Measurements from ENCODE around the gene EIF2B1. TPM values are rescaled to one million over a fixed set of nuclear protein-coding genes. Genes with fewer than 3 reads are reported as not detected.
A peak's percentile ranks its signal among the peaks of the same experiment; 100 is the strongest.
"Not testable (repeated sequence)": the region's sequence is repeated elsewhere in the genome, so short reads cannot be mapped to it uniquely, and the experiment has no call there.

EIF2B1 gene
- total and polyA plus RNA-seq, 3 donors from 2014 or later, result 39.2 to 138 (median 136) TPM

- intact Hi-C loops (cut with DNase I; ENCODE audit: low total_unique reads), result no loop called here
- 65 to 76% methylated on average over 4 of the region's 4 CpGs for WGBS, 2 donors
Measured at GRCh38 chr12:123607756-123608155, 25.7 kb downstream of the EIF2B1 start.

GRCh38 chr12:123603495-123603894 lies 30.0 kb downstream of the EIF2B1 start:
- DNase-seq; H3K9me3 ChIP-seq; intact Hi-C loops (cut with DNase I; ENCODE audit: low total_unique reads); H3K27ac ChIP-seq; H3K36me3 ChIP-seq (ENCODE audit: low read depth, missing control alignments); H3K4me1 ChIP-seq; H3K27me3 ChIP-seq; H3K4me3 ChIP-seq: not testable (repeated sequence)
- 66 to 74% methylated on average over 11 of the region's 11 CpGs for WGBS, 2 donors

More at GRCh38 chr12:123607756-123608155, 25.7 kb downstream of the EIF2B1 start:
- TF ChIP-seq POLR2A (IDR thresholded peaks at IDR 0.05) (no peak), CTCF (IDR thresholded peaks at IDR 0.05) (no peak)
- DNase-seq, result no peak
- H3K4me3 ChIP-seq, result no peak overlapping the region
- no peaks in the 10 kb centered on the region for H3K36me3 ChIP-seq (ENCODE audit: low read depth, missing control alignments)
- no peaks in the 10 kb centered on the region for H3K9me3 ChIP-seq
- H3K27ac ChIP-seq, result no peak overlapping the region
- no peaks in the 10 kb centered on the region for H3K27me3 ChIP-seq
- no peaks in the 10 kb centered on the region for H3K4me1 ChIP-seq

GRCh38 chr12:123602651-123603195 lies 30.8 kb downstream of the EIF2B1 start:
- intact Hi-C loops (cut with DNase I; ENCODE audit: low total_unique reads), result no loop called here

GRCh38 chr12:123601602-123602489 lies 31.6 kb downstream of the EIF2B1 start, which contains the start of gene DDX55:
DDX55 (plus strand) TSS chr12:123602099; CDS start chr12:123602149, 50 bp downstream.
- Histone ChIP-seq H3K27ac (peak within 1 kb of the TSS; percentile 77 to 80), H3K36me3 (ENCODE audit: low read depth, missing control alignments) (no peaks in the 10 kb centered on the region), H3K4me1 (peaks cover 4% of the 10 kb centered on the region), H3K9me3 (no peaks in the 10 kb centered on the region), H3K4me3 (peak within 1 kb of the TSS; percentile 90 to 100), H3K27me3 (no peaks in the 10 kb centered on the region)
- TF ChIP-seq CTCF (IDR thresholded peaks at IDR 0.05) (peak in 2 of 3 experiments; percentile 29 to 33), POLR2A (IDR thresholded peaks at IDR 0.05) (no peak)
- intact Hi-C loops (cut with DNase I; ENCODE audit: low total_unique reads), result no loop called here
- 1 to 2% methylated on average over 8 to 67 of the region's 81 CpGs for WGBS, 2 donors
- DNase-seq, result peak; percentile 87

More at GRCh38 chr12:123602651-123603195, 30.8 kb downstream of the EIF2B1 start:
- DNase-seq, result peak; percentile 13
- peak overlapping the region; percentile 77 to 80 for H3K27ac ChIP-seq
- no peaks in the 10 kb centered on the region for H3K27me3 ChIP-seq
- H3K36me3 ChIP-seq (ENCODE audit: low read depth, missing control alignments), result no peaks in the 10 kb centered on the region
- no peaks in the 10 kb centered on the region for H3K9me3 ChIP-seq
- peak overlapping the region; percentile 90 to 100 for H3K4me3 ChIP-seq
- WGBS, 2 donors, result 7 to 8% methylated on average over 7 of the region's 7 CpGs
- H3K4me1 ChIP-seq, result peaks cover 4% of the 10 kb centered on the region
- TF ChIP-seq POLR2A (IDR thresholded peaks at IDR 0.05) (no peak), CTCF (IDR thresholded peaks at IDR 0.05) (no peak)

GRCh38 chr12:123599721-123600120 lies 33.8 kb downstream of the EIF2B1 start:
- H3K27ac ChIP-seq, result no peak overlapping the region
- peak; percentile 3 for DNase-seq
- 94% methylated on average over 7 of the region's 7 CpGs for WGBS, 2 donors
- no peak overlapping the region for H3K4me3 ChIP-seq
- H3K4me1 ChIP-seq, result peaks cover 4% of the 10 kb centered on the region
- no peaks in the 10 kb centered on the region for H3K27me3 ChIP-seq
- no peaks in the 10 kb centered on the region for H3K9me3 ChIP-seq
- TF ChIP-seq POLR2A (IDR thresholded peaks at IDR 0.05), result no peak
- TF ChIP-seq CTCF (IDR thresholded peaks at IDR 0.05), result no peak
- H3K36me3 ChIP-seq (ENCODE audit: low read depth, missing control alignments), result no peaks in the 10 kb centered on the region
- intact Hi-C loops (cut with DNase I; ENCODE audit: low total_unique reads), result no loop called here
